ENCODE results near the gene RCAN3.

The RCAN3 gene

GRCh38 chr1:24503870-24504523 is 1.4 kb downstream of the RCAN3 start:
- DNase-seq (ENCODE audit: insufficient read length, low spot score) (no peak), FAIRE-seq (no peak)
- no peak for TF ChIP-seq CTCF (IDR thresholded peaks at IDR 0.05; ENCODE audit: insufficient read depth, missing control alignments)

- TF ChIP-seq CTCF (IDR thresholded peaks at IDR 0.05; ENCODE audit: insufficient read depth, missing control alignments): no peak
- no peak for FAIRE-seq
- no peak for DNase-seq (ENCODE audit: insufficient read length, low spot score)
Measured at GRCh38 chr1:24504560-24504959, 1.9 kb downstream of the RCAN3 start.

GRCh38 chr1:24505816-24506215 is 3.2 kb downstream of the RCAN3 start:
- TF ChIP-seq CTCF (IDR thresholded peaks at IDR 0.05; ENCODE audit: insufficient read depth, missing control alignments): no peak
- no peak for FAIRE-seq

GRCh38 chr1:24506691-24507381 is 4.2 kb downstream of the RCAN3 start:
- no peak for TF ChIP-seq CTCF (IDR thresholded peaks at IDR 0.05; ENCODE audit: insufficient read depth, missing control alignments)
- DNase-seq (ENCODE audit: insufficient read length, low spot score) (no peak), FAIRE-seq (no peak)

More at GRCh38 chr1:24505816-24506215, 3.2 kb downstream of the RCAN3 start:
- DNase-seq (ENCODE audit: insufficient read length, low spot score): no peak

- no peak for TF ChIP-seq CTCF (IDR thresholded peaks at IDR 0.05; ENCODE audit: insufficient read depth, missing control alignments)
- DNase-seq (ENCODE audit: insufficient read length, low spot score): no peak
- no peak for FAIRE-seq
Measured at GRCh38 chr1:24507405-24507804, 4.8 kb downstream of the RCAN3 start.

GRCh38 chr1:24508911-24509310 is 6.3 kb downstream of the RCAN3 start:
- FAIRE-seq (no peak), DNase-seq (ENCODE audit: insufficient read length, low spot score) (no peak)
- no peak for TF ChIP-seq CTCF (IDR thresholded peaks at IDR 0.05; ENCODE audit: insufficient read depth, missing control alignments)

- DNase-seq (ENCODE audit: insufficient read length, low spot score) (no peak), FAIRE-seq (no peak)
- no peak for TF ChIP-seq CTCF (IDR thresholded peaks at IDR 0.05; ENCODE audit: insufficient read depth, missing control alignments)
Measured at GRCh38 chr1:24513706-24514105, 11.1 kb downstream of the RCAN3 start.

All from D721Med (cell line).